AG08396 (cell line): ENCODE results near the gene LRRC4C.

Experiments used
- DNase-seq: peaks from one replicate; pipeline ENCODE4 v3.0.0; 2012; ENCODE audit warnings: low spot score, mixed read lengths

Gene LRRC4C

GRCh38 chr11:41116970-41117369 is 342.5 kb downstream of the LRRC4C start:
- DNase-seq: no peak

DNA sequence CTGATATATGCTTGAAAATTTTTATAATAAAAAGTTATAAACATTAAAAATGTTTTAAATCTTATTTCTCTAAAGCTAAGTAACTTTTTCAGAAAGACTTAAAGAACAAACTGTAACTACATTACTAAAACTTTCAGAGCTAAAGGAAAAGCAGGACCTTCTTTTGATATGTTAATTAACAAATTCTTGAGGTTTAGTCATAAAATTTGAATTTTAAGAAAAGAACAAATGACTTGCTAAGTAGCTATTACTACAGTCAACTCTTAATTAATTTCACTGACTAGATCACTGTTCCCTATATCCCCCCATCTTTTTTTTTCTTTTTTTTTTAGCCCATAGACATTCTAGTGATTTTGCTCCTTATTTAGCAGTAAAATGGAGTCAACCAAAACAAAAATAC is 344.4 kb downstream of the LRRC4C start:
- no peak for DNase-seq

- no peak for DNase-seq
These were observed 346.3 kb downstream of the LRRC4C start for GRCh38 chr11:41113160-41113559.

DNA sequence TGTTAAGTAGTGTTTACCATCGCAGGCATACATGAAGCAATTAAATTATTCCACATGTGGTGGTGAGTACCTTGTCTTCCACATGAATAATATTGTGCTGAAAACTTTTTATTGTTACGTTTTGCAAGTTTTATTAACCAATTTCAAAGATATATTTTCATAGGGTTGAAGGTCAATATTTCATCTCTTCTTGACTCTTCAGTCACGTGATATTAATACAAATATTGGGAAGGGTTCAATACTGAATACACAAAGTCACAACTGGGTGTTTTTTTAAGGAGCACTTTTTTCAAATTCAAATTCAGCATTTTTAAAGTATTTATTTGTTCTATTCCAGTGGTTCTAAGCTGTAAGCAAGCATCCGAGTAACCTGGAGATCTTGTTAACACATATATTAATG is 348.9 kb downstream of the LRRC4C start:
- no peak for DNase-seq

- no peak for DNase-seq
These were observed 357.0 kb downstream of the LRRC4C start for GRCh38 chr11:41102471-41102870.

- no peak for DNase-seq
These were observed 359.8 kb downstream of the LRRC4C start for GRCh38 chr11:41099654-41100053.

DNA sequence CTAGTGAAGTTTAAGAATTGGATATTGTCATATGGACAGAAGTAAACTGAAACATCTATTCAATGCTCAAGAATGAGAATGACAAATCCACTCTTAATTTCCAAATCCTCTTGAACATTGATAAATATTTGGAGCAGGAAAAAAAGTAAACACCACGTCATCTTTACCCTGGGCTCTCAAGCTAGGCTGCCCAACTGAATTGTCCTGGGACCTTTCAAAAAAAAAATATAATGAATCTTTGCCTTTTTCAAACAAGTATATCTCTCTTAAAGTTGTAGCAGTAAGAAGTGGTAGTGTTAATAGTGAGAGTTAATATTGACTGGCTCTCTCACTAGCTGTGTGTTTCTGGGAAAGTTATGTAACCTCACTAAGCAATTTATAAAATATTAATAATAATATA is 374.3 kb downstream of the LRRC4C start:
- DNase-seq: no peak

DNA sequence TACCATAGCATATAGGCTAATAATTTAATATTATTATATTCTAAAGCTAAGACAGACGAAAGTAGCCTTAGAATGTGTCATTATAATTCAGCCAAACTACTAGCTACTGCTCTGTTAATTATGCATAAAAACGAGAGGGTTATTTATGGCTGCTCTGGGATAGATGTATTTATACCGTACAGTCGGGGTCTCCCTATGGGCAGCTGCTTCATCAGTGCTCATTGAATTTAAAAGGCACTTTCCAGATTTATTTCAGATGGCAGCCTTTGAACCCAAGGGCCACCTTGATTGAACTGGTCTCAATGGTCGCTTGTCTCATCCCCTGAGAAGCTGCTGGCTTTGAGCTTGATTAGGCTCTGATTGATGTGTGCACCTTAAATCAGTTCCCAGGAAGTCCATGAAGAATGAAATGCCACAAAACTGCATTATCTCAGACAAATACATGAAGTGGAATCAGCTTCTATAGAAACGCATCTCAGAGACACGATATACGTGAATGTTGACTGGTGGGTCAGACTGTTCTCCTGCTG is 377.6 kb downstream of the LRRC4C start:
- DNase-seq: no peak

GRCh38 chr11:41074318-41074717 is 385.1 kb downstream of the LRRC4C start:
- no peak for DNase-seq

GRCh38 chr11:41065432-41065831 is 394.0 kb downstream of the LRRC4C start:
- no peak for DNase-seq

DNA sequence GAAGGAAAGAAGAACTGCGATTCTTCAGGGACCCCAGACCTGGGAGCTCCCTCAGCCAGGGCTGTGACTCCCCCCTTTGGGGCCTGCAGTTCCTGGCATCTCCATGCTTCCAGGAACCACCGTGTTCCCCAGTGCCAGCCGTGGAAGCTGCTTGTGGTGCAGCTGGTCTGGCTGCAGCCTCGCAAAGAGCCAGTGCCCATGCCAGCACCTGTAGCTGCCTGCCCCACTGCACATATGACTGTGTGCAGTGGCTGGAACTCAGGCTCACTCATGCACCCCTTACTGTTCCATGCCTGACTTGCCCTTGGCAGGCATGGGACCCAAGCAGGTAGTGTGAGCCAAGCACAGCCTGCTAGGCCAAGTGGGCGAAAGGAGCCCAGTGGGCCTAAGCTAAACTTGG is 401.3 kb downstream of the LRRC4C start:
- DNase-seq: no peak

DNA sequence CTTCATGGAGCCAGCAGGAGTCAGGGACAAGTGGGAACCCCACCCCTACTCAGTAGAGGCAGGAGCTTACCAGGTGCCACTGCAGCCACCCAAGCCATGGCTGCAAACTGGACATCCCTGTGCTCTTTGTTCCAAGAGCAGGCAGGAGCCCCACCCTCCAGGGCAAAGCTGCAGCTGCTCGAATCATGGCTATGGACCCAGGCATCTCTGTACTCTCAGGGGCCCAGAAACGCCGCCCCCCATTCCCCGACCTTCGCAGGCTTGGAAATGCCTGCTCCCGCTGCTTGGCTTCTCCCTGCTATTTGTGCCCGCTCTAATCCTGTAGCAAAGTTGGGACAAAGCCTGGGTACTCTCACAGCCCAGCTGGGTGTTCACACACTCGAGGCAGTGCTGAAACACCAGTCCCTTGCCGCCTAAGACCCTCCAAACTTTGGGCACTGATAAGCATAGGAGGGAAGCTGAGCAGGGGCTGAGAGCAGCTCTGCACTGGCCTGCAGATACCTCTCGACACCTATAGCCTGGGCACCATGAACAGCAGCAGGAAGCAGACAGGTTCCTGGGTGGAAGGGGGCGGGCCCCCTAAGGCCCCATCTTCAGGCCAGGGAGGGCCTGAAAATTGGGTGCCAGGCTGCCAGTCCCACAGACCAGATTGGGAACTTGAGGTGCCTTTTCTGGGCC is 402.4 kb downstream of the LRRC4C start:
- DNase-seq: no peak

DNA sequence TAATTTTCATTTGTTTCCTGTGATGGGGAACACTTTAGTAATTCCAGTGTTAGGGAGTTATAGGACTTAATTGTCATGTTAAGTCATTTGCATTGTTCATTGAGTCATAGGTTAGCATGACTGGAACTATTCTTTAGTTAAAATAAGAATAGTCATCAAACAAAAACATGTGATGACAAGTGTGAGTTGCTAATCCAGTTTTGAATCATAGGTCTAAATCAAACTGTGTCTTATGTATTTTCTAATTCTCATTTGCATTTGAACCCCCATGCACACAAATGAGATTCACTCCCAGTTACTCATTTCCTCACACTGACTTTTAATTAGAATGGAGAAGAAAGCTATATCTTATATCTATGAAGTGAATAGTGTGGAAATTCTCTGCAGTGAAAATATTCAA is 405.6 kb downstream of the LRRC4C start:
- DNase-seq: no peak

GRCh38 chr11:41051919-41052635 is 407.4 kb downstream of the LRRC4C start:
- no peak for DNase-seq

GRCh38 chr11:41050791-41051190 is 408.7 kb downstream of the LRRC4C start:
- no peak for DNase-seq

- no peak for DNase-seq
These were observed 412.2 kb downstream of the LRRC4C start for GRCh38 chr11:41047229-41047628.

DNA sequence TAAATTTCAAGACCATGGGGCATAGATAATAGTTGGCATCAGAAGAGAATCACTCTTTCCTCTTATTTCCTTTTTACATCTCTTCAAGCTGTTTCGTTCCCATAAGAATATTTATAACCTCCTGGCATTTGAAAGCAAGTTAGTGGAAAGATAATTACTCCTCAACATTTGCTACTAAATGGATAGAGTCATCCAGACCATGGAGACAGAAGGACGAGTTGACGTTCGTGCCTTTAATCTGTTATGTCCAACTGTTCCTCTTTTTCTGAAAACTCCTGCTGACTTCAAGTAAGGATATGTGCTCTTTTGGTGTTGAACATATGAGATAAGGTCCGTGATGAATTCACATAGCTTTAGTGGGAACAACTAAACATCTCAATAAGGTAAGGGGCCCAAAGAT is 414.2 kb downstream of the LRRC4C start:
- no peak for DNase-seq

GRCh38 chr11:41044747-41045146 is 414.7 kb downstream of the LRRC4C start:
- DNase-seq: no peak

GRCh38 chr11:41042688-41043087 is 416.8 kb downstream of the LRRC4C start:
- DNase-seq: no peak

GRCh38 chr11:41040474-41040873 is 419.0 kb downstream of the LRRC4C start:
- DNase-seq: no peak

DNA sequence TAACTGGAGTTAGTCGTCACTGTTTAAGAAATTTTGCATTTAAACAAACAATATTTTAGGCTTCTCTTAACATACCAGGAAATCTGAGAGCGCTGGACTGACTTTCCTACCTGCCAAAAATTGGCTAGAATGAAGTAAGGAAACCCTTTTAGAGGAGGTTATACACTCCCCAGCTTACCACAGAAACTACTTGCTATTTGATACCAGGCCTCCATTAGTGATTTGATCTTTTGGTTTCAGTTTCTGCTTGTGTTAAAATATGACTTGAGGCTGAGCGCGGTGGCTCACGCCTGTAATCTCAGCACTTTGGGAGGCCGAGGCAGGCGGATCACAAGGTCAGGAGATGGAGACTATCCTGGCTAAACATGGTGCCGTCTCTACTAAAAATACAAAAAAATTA is 419.9 kb downstream of the LRRC4C start:
- no peak for DNase-seq

GRCh38 chr11:41031551-41032060 is 427.8 kb downstream of the LRRC4C start:
- DNase-seq: no peak

- DNase-seq: no peak
These were observed 439.2 kb downstream of the LRRC4C start for GRCh38 chr11:41020259-41020658.
